Hippocampal formation (tissue), 2 donors: ENCODE results near the gene KAZN.

ENCODE experiments used
- DNase-seq, 2 donors: peaks; one replicate each; lab custom pipeline; 2025; lab: John Stamatoyannopoulos, UW

KAZN gene

GRCh38 chr1:15159166-15159555 lies 560.7 kb downstream of the KAZN start:
- no peak for DNase-seq

GRCh38 chr1:15160626-15161025 lies 562.1 kb downstream of the KAZN start:
- no peak for DNase-seq

- no peak for DNase-seq
Observed at GRCh38 chr1:15167386-15167785, 568.9 kb downstream of the KAZN start.
